Measurements from ENCODE around the gene GPS1.

The GPS1 gene

GRCh38 chr17:82049106-82049505, 2.6 kb upstream of the GPS1 start:
- TF ChIP-seq FOXP2 (optimal IDR thresholded peaks at IDR 0.05; ENCODE audit: borderline replicate concordance, extremely low read depth, extremely low read length, insufficient read depth) (no peak), TAF1 (IDR thresholded peaks at IDR 0.05; ENCODE audit: borderline replicate concordance, insufficient read depth, low read length) (no peak), SIN3A (IDR thresholded peaks at IDR 0.05; ENCODE audit: borderline replicate concordance, insufficient read depth, low read length) (no peak), POLR2AphosphoS5 (IDR thresholded peaks at IDR 0.05; ENCODE audit: low read depth, low read length) (no peak), REST (IDR thresholded peaks at IDR 0.05; ENCODE audit: insufficient read depth in 1 of 2, low read depth in 2 of 2, low read length in 2 of 2) (no peak)

- no peak for TF ChIP-seq POLR2AphosphoS5 (IDR thresholded peaks at IDR 0.05; ENCODE audit: low read depth, low read length)
- no peak for TF ChIP-seq FOXP2 (optimal IDR thresholded peaks at IDR 0.05; ENCODE audit: borderline replicate concordance, extremely low read depth, extremely low read length, insufficient read depth)
- no peak for TF ChIP-seq SIN3A (IDR thresholded peaks at IDR 0.05; ENCODE audit: borderline replicate concordance, insufficient read depth, low read length)
Observed at GRCh38 chr17:82049521-82049971, 2.2 kb upstream of the GPS1 start.

GRCh38 chr17:82050152-82050760, 1.4 kb upstream of the GPS1 start:
- TF ChIP-seq SIN3A (IDR thresholded peaks at IDR 0.05; ENCODE audit: borderline replicate concordance, insufficient read depth, low read length): no peak
- TF ChIP-seq REST (IDR thresholded peaks at IDR 0.05; ENCODE audit: insufficient read depth in 1 of 2, low read depth in 2 of 2, low read length in 2 of 2): no peak
- TF ChIP-seq FOXP2 (optimal IDR thresholded peaks at IDR 0.05; ENCODE audit: borderline replicate concordance, extremely low read depth, extremely low read length, insufficient read depth): no peak
- TF ChIP-seq TAF1 (IDR thresholded peaks at IDR 0.05; ENCODE audit: borderline replicate concordance, insufficient read depth, low read length): no peak
- no peak for TF ChIP-seq POLR2AphosphoS5 (IDR thresholded peaks at IDR 0.05; ENCODE audit: low read depth, low read length)

- TF ChIP-seq FOXP2 (optimal IDR thresholded peaks at IDR 0.05; ENCODE audit: borderline replicate concordance, extremely low read depth, extremely low read length, insufficient read depth) (no peak), TAF1 (IDR thresholded peaks at IDR 0.05; ENCODE audit: borderline replicate concordance, insufficient read depth, low read length) (no peak), REST (IDR thresholded peaks at IDR 0.05; ENCODE audit: insufficient read depth in 1 of 2, low read depth in 2 of 2, low read length in 2 of 2) (no peak), SIN3A (IDR thresholded peaks at IDR 0.05; ENCODE audit: borderline replicate concordance, insufficient read depth, low read length) (no peak), POLR2AphosphoS5 (IDR thresholded peaks at IDR 0.05; ENCODE audit: low read depth, low read length) (no peak)
Observed at GRCh38 chr17:82050761-82051641, 697 bp upstream of the GPS1 start.

GRCh38 chr17:82052638-82053059, 951 bp downstream of the GPS1 start:
- TF ChIP-seq REST (IDR thresholded peaks at IDR 0.05; ENCODE audit: insufficient read depth in 1 of 2, low read depth in 2 of 2, low read length in 2 of 2) (no peak), FOXP2 (optimal IDR thresholded peaks at IDR 0.05; ENCODE audit: borderline replicate concordance, extremely low read depth, extremely low read length, insufficient read depth) (no peak), SIN3A (IDR thresholded peaks at IDR 0.05; ENCODE audit: borderline replicate concordance, insufficient read depth, low read length) (no peak), TAF1 (IDR thresholded peaks at IDR 0.05; ENCODE audit: borderline replicate concordance, insufficient read depth, low read length) (no peak), POLR2AphosphoS5 (IDR thresholded peaks at IDR 0.05; ENCODE audit: low read depth, low read length) (no peak)
